Right atrium auricular region (tissue), 2 donors: Measurements from ENCODE around the gene CCDC30. TPM values are rescaled to one million over a fixed set of nuclear protein-coding genes. Genes with fewer than 3 reads are reported as not detected.

Experiments
- DNase-seq: peaks from one replicate; pipeline ENCODE4 v3.0.0-alpha.2; 2019; ENCODE audit warnings: low spot score
- H3K27ac ChIP-seq, 2 donors: fragments of 200-600 bp; sonication (generic); 1 replicate in 1 of 2; 2 replicates in 1 of 2; pipeline ENCODE4 v1.5.1; 2016 to 2019
- H3K27me3 ChIP-seq, 2 donors: fragments of 200-600 bp; sonication (generic); one replicate each; pipeline versions ENCODE4 v1.5.1 to v1.6.0; 2017 to 2019
- H3K36me3 ChIP-seq: fragments of 200-600 bp; sonication (generic); one replicate; pipeline ENCODE4 v1.5.1; 2016
- H3K4me1 ChIP-seq, 2 donors: fragments of 200-600 bp; sonication (generic); one replicate each; pipeline versions ENCODE4 v1.5.1 to v1.6.0; 2017 to 2019
- H3K4me3 ChIP-seq, 2 donors: fragments of 200-600 bp; sonication (generic); 1 replicate in 1 of 2; 2 replicates in 1 of 2; pipeline ENCODE4 v1.5.1; 2017 to 2019; ENCODE audit warnings: mild to moderate bottlenecking in 1 of 2, moderate library complexity in 1 of 2
- H3K9me3 ChIP-seq, 2 donors: fragments of 200-600 bp; sonication (generic); one replicate each; pipeline ENCODE4 v1.5.1; 2019
- total RNA-seq, 2 donors: library from RNA; depleted of rRNA; stranded (reverse); fragments of >200 nt; gene quantifications; one replicate each; pipeline ENCODE4 v1.1.0, GENCODE V29; 2016
- TF ChIP-seq, protein P1 (sequence below), 2 donors: fragments of 200-600 bp; sonication (generic); IDR thresholded peaks; one replicate each; pipeline ENCODE4 v1.5.1; 2019; ENCODE audit warnings: antibody characterized with exemption in 2 of 2

The CCDC30 gene
- total RNA-seq, 2 donors from 2014 or later = 0.47 to 0.63 TPM

- peaks cover 0 to 67% of the 10 kb centered on the region in 2 donors for H3K4me1 ChIP-seq
- TF ChIP-seq, protein P1, sequence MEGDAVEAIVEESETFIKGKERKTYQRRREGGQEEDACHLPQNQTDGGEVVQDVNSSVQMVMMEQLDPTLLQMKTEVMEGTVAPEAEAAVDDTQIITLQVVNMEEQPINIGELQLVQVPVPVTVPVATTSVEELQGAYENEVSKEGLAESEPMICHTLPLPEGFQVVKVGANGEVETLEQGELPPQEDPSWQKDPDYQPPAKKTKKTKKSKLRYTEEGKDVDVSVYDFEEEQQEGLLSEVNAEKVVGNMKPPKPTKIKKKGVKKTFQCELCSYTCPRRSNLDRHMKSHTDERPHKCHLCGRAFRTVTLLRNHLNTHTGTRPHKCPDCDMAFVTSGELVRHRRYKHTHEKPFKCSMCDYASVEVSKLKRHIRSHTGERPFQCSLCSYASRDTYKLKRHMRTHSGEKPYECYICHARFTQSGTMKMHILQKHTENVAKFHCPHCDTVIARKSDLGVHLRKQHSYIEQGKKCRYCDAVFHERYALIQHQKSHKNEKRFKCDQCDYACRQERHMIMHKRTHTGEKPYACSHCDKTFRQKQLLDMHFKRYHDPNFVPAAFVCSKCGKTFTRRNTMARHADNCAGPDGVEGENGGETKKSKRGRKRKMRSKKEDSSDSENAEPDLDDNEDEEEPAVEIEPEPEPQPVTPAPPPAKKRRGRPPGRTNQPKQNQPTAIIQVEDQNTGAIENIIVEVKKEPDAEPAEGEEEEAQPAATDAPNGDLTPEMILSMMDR (IDR thresholded peaks at IDR 0.05) = no peak
These were observed 228.0 kb downstream of the CCDC30 start for GRCh38 chr1:42691157-42691498.

DNA sequence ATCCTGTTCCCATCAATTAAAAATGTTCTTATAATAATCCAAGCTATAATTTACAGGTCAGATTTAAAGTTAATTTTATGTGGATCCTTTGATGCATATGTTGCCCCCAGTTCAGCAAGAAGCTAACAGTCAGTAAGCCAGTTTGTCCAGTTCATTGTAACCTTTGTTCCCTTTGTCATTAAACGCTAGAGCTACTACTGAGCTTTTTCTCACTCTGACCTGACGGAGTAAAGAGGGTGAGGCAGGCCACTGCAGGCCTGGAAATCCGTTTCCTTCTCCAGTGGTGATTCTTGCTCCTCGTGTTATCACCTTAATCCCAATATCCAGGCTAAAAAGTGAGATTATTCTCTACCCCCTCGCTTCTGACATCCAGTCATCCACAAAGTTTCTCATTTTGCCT, 229.4 kb downstream of the CCDC30 start:
- Histone ChIP-seq H3K27me3 (no peaks in the 10 kb centered on the region), H3K36me3 (peaks cover 14% of the 10 kb centered on the region), H3K4me1 (peaks cover 0 to 54% of the 10 kb centered on the region in 2 donors), H3K4me3 (no peak overlapping the region), H3K9me3 (no peaks in the 10 kb centered on the region), H3K27ac (no peak overlapping the region)
- TF ChIP-seq, protein P1 (IDR thresholded peaks at IDR 0.05) = no peak
- no peak for DNase-seq

More at GRCh38 chr1:42691157-42691498, 228.0 kb downstream of the CCDC30 start:
- Histone ChIP-seq H3K9me3 (no peaks in the 10 kb centered on the region), H3K27me3 (no peaks in the 10 kb centered on the region), H3K4me3 (no peak overlapping the region), H3K27ac (no peak overlapping the region), H3K36me3 (peaks cover 2% of the 10 kb centered on the region)
- DNase-seq = no peak

- Histone ChIP-seq H3K4me1 (peaks cover 0 to 50% of the 10 kb centered on the region in 2 donors), H3K36me3 (peaks cover 19% of the 10 kb centered on the region), H3K9me3 (no peaks in the 10 kb centered on the region), H3K4me3 (no peak overlapping the region), H3K27me3 (no peaks in the 10 kb centered on the region), H3K27ac (no peak overlapping the region)
- TF ChIP-seq, protein P1 (IDR thresholded peaks at IDR 0.05) = no peak
- DNase-seq = no peak
These were observed 229.8 kb downstream of the CCDC30 start for GRCh38 chr1:42692911-42693310.

- no peak for DNase-seq
- Histone ChIP-seq H3K9me3 (no peaks in the 10 kb centered on the region), H3K4me1 (peaks cover 0 to 4% of the 10 kb centered on the region in 2 donors), H3K27ac (no peak overlapping the region), H3K4me3 (no peak overlapping the region), H3K27me3 (no peaks in the 10 kb centered on the region), H3K36me3 (peaks cover 68% of the 10 kb centered on the region)
- TF ChIP-seq, protein P1 (IDR thresholded peaks at IDR 0.05) = no peak
These were observed 235.2 kb downstream of the CCDC30 start for GRCh38 chr1:42698081-42698813.

DNA sequence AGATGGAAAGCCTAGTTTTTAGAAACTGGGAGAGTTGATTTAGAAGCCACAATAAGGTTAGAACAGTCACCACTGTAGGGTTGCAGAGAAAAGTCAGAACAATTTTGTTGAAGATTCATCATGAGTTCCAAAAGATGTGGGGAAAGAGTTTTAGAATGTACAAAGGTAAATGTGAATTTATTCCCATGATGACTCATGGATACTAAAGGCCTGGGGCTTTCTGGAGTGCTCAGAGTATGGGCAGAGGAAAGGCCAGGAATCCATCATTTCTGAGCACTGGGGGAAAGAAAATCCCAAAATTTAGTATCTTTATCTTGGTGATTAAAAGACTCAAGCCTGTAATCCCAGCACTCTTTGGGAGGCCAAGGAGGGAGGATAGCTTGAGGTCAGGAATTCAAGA, 236.9 kb downstream of the CCDC30 start:
- DNase-seq = no peak
- Histone ChIP-seq H3K27me3 (no peaks in the 10 kb centered on the region), H3K36me3 (peaks cover 84% of the 10 kb centered on the region), H3K4me3 (no peak overlapping the region), H3K27ac (no peak overlapping the region), H3K4me1 (no peaks in the 10 kb centered on the region), H3K9me3 (no peaks in the 10 kb centered on the region)
- TF ChIP-seq, protein P1 (IDR thresholded peaks at IDR 0.05) = no peak
